ENCODE measurements around the gene SLC15A5.

Gene SLC15A5

DNA sequence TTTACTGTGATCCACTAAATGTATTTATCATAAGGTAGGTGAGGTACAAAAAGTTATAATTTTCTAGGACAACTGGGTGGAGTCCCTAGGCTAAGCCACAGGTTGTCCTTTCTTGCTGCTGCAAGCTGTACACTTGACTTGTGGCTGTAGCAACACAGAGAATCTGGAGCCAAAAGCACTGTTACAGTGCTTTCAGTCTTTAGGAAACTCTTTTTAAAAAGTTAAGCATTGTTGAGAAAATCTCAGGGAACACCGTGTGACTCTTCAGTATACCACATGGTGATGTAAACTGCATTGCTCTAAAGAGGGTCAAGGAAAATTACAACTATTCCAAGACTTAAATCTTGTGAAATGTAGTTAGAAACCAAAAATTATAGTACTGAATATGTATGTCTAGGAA, 11.4 kb downstream of the SLC15A5 start:
- no peak for DNase-seq (ENCODE audit: extremely low read depth in 1 of 2, low read depth in 1 of 2)

- no peak for DNase-seq (ENCODE audit: extremely low read depth in 1 of 2, low read depth in 1 of 2)
Observed at GRCh38 chr12:16261944-16262475, 15.5 kb downstream of the SLC15A5 start.

- DNase-seq (ENCODE audit: extremely low read depth in 1 of 2, low read depth in 1 of 2), result no peak
Observed at GRCh38 chr12:16260206-16260605, 17.3 kb downstream of the SLC15A5 start.

- no peak for DNase-seq (ENCODE audit: extremely low read depth in 1 of 2, low read depth in 1 of 2)
Observed at GRCh38 chr12:16258963-16259362, 18.5 kb downstream of the SLC15A5 start.

GRCh38 chr12:16246264-16246663, 31.2 kb downstream of the SLC15A5 start:
- DNase-seq (ENCODE audit: extremely low read depth in 1 of 2, low read depth in 1 of 2), result no peak

GRCh38 chr12:16245209-16245608, 32.3 kb downstream of the SLC15A5 start:
- DNase-seq (ENCODE audit: extremely low read depth in 1 of 2, low read depth in 1 of 2), result no peak

GRCh38 chr12:16243487-16244412, 33.7 kb downstream of the SLC15A5 start:
- DNase-seq (ENCODE audit: extremely low read depth in 1 of 2, low read depth in 1 of 2), result no peak

- no peak for DNase-seq (ENCODE audit: extremely low read depth in 1 of 2, low read depth in 1 of 2)
Observed at GRCh38 chr12:16241346-16241745, 36.1 kb downstream of the SLC15A5 start.

DNA sequence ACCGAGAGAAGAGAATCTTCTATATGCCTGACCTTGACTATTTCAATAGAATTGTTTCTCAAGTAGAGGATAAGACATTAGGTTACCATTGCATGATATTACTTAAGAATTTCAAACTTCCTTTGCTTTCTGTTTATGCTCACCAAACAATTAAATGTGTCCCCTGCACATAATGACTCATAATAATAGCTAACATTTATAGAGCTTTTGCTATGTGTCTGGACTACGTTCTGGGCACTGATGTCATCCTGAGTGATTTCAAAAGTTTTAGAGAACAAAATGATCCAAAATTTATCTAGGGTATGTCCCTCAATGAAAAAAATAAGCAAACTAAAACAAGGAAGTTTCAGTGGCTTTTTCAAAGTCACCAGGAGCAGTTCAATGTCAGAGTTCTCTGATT, 38.8 kb downstream of the SLC15A5 start:
- DNase-seq (ENCODE audit: extremely low read depth in 1 of 2, low read depth in 1 of 2), result no peak

- no peak for DNase-seq (ENCODE audit: extremely low read depth in 1 of 2, low read depth in 1 of 2)
Observed at GRCh38 chr12:16229676-16230075, 47.8 kb downstream of the SLC15A5 start.

DNA sequence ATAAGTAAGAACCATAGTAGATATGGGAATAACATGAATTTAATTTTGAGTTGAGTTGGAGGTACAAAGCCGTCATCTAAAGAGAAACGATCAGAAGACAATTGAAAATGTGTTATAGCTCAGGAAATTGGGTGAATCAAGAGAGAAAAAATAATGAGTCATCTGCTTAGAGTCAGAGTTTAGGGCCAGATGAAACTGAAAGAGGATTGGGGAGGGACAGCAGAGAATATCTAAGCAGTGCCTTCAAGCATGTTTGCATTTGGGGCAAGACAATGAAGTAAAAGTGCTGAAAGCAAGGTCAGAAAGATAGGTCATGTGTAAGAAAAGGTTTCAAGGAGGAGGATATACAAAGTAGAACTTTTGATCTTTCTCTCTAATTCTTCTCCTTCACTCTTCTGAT, 49.4 kb downstream of the SLC15A5 start:
- DNase-seq (ENCODE audit: extremely low read depth in 1 of 2, low read depth in 1 of 2), result no peak

DNA sequence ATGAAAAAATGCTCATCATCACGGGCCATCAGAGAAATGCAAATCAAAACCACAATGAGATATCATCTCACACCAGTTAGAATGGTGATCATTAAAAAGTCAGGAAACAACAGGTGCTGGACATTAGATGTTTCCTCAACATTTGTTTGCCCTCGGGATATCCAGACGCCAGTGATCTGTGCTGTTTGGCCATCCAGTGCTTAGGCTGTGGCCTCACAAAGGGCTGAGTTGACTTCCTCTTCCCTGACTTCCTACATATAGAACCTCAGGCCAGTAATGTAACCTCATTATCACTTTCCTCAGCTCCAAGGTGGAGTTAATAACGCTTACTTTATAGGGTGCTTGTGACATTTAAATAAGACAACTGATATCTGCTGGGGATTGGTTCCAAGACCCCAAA, 51.8 kb downstream of the SLC15A5 start:
- DNase-seq (ENCODE audit: extremely low read depth in 1 of 2, low read depth in 1 of 2), result no peak

DNA sequence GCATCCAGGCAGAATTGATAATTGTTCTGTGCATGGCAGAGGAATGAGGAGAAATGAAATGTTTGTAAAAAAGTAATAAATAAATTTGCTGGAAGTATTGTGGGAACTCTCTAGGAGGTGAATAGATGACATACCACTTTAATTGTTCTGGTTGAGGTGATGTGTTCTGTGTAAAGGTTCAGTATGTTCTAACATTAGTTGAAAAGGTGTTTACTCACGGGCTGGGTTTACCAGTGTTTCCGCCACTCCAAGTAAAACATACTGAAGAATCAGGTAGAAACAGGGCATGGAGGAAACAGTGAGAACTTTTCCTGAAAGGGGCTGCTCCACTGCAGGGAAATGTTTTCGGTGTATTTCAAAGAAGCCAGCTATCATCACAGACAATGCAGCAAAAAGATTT, 53.3 kb downstream of the SLC15A5 start:
- no peak for DNase-seq (ENCODE audit: extremely low read depth in 1 of 2, low read depth in 1 of 2)

DNA sequence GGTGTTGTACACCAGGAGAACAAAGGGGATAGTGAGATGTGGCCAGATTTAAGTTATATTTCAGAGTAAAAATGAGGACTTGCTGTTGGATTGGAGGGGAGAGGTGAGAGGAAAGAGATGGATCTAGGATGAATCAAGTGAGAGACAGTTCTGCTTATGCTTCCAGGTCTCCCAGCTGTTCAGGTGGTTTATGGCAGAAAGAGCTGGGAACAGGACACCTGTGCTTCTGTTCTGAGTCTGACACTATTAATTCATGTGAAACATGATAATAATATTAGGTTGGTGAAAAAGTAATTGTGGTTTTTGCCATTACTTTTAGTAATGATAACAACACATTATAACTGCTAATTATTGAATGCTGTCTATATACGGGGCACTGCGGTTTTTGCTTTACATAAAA, 55.7 kb downstream of the SLC15A5 start:
- no peak for DNase-seq (ENCODE audit: extremely low read depth in 1 of 2, low read depth in 1 of 2)

DNA sequence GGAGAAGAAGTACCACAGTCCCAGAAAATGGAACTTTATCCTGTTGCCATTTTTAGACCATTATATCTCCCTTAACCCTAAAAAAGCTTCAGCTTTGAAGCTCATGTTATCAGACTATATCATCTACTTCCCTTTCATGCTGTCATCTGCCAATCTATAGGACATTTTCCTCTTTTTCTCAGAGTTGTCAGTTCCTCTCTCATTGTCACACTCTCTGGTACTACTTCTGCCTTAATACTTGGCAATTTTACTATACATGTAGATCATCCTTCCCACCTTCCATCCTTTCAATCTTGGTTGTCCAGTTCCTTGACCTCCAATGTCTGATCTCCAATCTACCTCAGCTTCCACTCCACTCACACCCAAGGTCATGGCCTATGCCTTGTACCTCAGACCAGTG, 57.4 kb downstream of the SLC15A5 start:
- no peak for DNase-seq (ENCODE audit: extremely low read depth in 1 of 2, low read depth in 1 of 2)

- no peak for DNase-seq (ENCODE audit: extremely low read depth in 1 of 2, low read depth in 1 of 2)
Observed at GRCh38 chr12:16218934-16219751, 58.3 kb downstream of the SLC15A5 start.

GRCh38 chr12:16218234-16218633, 59.3 kb downstream of the SLC15A5 start:
- DNase-seq (ENCODE audit: extremely low read depth in 1 of 2, low read depth in 1 of 2), result no peak

DNA sequence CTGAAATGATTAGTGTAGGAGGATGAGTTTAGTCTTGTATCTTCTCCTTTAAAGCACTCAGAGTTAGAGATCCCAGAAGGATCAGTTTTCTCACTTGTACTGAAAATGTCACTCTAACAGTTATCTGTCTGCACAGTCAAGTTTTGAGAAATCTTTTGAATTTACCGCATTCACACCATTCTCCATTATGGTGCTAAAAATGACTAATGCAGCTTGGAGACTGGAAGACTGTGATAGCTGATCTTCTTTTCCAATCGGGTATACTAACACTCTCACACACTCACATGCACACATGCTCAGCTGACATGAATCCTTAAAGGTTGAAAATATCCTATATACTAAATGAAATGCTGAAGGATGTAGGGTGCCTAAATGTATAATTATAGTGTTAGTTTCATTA, 65.8 kb downstream of the SLC15A5 start:
- DNase-seq (ENCODE audit: extremely low read depth in 1 of 2, low read depth in 1 of 2), result no peak

DNA sequence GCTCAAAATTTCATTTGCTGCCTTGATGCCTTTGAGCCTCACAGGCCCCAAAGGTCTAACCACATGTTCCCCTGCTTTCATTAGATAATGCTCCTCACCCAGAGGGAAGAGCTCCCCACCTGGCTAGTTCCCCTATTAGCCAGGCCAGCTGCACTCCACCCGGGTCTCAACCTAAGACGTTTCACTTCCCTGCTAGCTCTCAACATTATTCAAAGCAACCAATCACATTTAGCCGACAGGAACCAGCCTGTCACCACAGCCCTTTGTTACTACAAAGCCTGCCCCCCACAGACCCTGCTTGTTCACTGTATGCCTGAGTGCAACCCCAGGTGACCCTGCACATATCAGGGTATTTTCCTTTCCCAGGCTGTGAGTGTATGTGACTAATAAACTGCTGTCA, 78.6 kb downstream of the SLC15A5 start:
- no peak for DNase-seq (ENCODE audit: extremely low read depth in 1 of 2, low read depth in 1 of 2)

DNA sequence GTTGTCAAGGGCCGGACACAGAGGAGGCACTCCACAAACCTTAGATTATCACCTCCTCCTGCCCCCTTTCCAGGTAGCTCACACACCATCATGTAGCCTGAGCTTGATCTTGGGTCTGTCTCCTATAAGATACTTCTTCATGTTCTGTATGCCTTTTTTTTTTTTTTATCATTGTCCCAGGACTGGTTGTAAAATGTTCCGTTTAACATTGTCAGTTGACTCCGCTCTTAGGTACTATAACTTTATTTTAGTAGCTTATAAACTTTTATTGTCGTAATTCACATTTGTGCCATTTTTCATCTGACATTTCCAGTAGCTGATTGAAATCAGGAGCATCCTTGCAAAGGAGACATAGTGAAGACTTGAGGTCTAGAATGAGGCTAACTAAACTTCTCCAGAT, 79.9 kb downstream of the SLC15A5 start:
- DNase-seq (ENCODE audit: extremely low read depth in 1 of 2, low read depth in 1 of 2), result no peak

DNA sequence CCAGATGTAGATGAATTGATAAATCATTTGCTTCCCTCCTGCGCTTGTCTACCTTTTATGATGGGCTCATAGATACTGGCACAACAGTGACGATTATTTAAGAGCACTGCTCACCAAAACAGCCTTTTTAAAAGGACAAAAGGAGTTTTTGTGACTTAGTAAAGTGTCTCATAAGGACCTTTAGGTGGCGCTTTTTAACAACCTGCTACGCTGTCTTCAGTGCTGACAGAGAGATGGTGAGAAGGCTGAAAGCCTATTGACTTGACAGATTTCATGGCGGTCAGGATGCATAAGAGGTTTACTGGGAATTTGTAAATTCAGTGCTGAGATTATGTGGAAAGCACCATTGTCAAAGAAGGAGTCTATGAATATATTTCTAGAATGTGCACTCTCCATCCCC, 87.6 kb downstream of the SLC15A5 start:
- no peak for DNase-seq (ENCODE audit: extremely low read depth in 1 of 2, low read depth in 1 of 2)

DNA sequence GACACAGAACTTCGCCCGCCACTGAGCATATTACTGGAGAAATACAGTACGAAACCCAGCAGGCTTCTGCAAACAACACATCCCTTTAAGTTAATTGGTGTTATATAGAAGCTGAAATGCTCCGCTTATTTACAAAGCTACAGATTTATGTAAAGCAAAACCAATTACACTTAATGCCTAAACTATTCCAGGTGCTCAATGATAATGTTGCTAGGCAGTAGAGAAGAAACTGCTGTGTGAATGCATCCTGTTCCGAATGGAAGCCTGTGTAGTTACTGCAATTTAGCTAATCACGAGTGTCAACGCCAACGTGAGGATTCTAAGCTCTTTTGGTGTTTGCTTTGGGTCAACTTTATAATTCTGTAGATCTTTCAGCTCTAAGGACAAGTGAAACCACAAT, 89.8 kb downstream of the SLC15A5 start:
- DNase-seq (ENCODE audit: extremely low read depth in 1 of 2, low read depth in 1 of 2), result no peak

All from activated CD8-positive, alpha-beta memory T cell treated with anti-CD3 and anti-CD28 coated beads for 1 hour (primary cell).